Aorta (tissue), 5 donors: ENCODE results near the gene PIGA. TPM values are rescaled to one million over a fixed set of nuclear protein-coding genes. Genes with fewer than 3 reads are reported as not detected.
A peak's percentile ranks its signal among the peaks of the same experiment; 100 is the strongest.

Experiments
- ATAC-seq: fragments of 200-7000 bp; cut with Tn5 transposase; one replicate; pipeline ENCODE4 v1.9.1; 2022; ENCODE audit warnings: moderate library complexity; ENCODE audit not compliant: low FRiP score
- DNase-seq, 2 donors: peaks; one replicate each; pipeline ENCODE4 v3.0.0-alpha.2; 2020
- H3K27ac ChIP-seq, 2 donors: one replicate each; pipeline ENCODE4 v1.5.1; 2013; ENCODE audit warnings: low read length in 2 of 2, mild to moderate bottlenecking in 2 of 2, moderate library complexity in 2 of 2, control low read depth in 1 of 2, inconsistent platforms in 1 of 2, low read depth in 1 of 2
- H3K27me3 ChIP-seq, 2 donors: one replicate each; pipeline ENCODE4 v1.6.1; 2013; ENCODE audit warnings: control low read depth in 1 of 2, low read length in 1 of 2, mild to moderate bottlenecking in 1 of 2, moderate library complexity in 1 of 2; ENCODE audit not compliant: insufficient read depth in 2 of 2, control insufficient read depth in 1 of 2
- H3K36me3 ChIP-seq, 2 donors: one replicate each; pipeline ENCODE4 v1.6.1; 2013; ENCODE audit warnings: control low read depth in 1 of 2, low read length in 1 of 2, mild to moderate bottlenecking in 1 of 2; ENCODE audit not compliant: insufficient read depth in 2 of 2, control insufficient read depth in 1 of 2
- H3K4me1 ChIP-seq, 2 donors: one replicate each; pipeline ENCODE4 v1.6.1; 2013; ENCODE audit warnings: low read length in 2 of 2, control low read depth in 1 of 2, mild to moderate bottlenecking in 1 of 2, moderate library complexity in 1 of 2; ENCODE audit not compliant: insufficient read depth in 2 of 2, control insufficient read depth in 1 of 2
- H3K4me3 ChIP-seq, 2 donors: one replicate each; pipeline ENCODE4 v1.5.1; 2013; ENCODE audit warnings: low read length in 2 of 2, control low read depth in 1 of 2, mild to moderate bottlenecking in 1 of 2
- H3K9me3 ChIP-seq: one replicate; pipeline ENCODE4 v1.6.1; 2013; ENCODE audit warnings: mild to moderate bottlenecking, low read length; ENCODE audit not compliant: control insufficient read depth
- WGBS, 2 donors: extraction: QIAGEN DNeasy Blood & Tissue Kit; methylation state at CpG; one replicate each; pipeline ENCODE4 v1.1.7; 2013; 5-methylcytosine and 5-hydroxymethylcytosine counted together
- intact Hi-C, 2 donors: fragments of 100-400 bp; cut with DNase I; formaldehyde crosslinking; loops; one replicate each; pipeline versions ENCODE4 v1.14.2 to v1.15.0; 2022
- long read RNA-seq, 2 donors: library from polyadenylated mRNA; unstranded; transcript quantifications; one replicate each; pipeline ENCODE4 v2.0.0, GENCODE V29; 2020 to 2021
- polyA plus RNA-seq, 2 donors: library from polyadenylated mRNA; stranded (reverse); fragments of 200-250 nt; gene quantifications; one replicate each; pipeline ENCODE4 v1.2.3, GENCODE V29; 2013
- total RNA-seq, 2 donors: library from RNA; stranded (reverse); fragmentation: NEBNext Ultra II Directional; extraction: Animal tissue kit (Norgen Biotek cat#: 25700); gene quantifications; one replicate each; pipeline ENCODE4 v1.2.1, GENCODE V29; 2021
- donor health status: healthy with polysubstance abuse.
- donor health status: Bipolar disorder and iron deficiency.
- donor health status: DM: no; HTN: no; CAD: no.
- donor health status: DM: no; HTN: no; CAD: no.
- donor health status: DM: yes; HTN: yes; CAD: no.

The PIGA gene, protein sequence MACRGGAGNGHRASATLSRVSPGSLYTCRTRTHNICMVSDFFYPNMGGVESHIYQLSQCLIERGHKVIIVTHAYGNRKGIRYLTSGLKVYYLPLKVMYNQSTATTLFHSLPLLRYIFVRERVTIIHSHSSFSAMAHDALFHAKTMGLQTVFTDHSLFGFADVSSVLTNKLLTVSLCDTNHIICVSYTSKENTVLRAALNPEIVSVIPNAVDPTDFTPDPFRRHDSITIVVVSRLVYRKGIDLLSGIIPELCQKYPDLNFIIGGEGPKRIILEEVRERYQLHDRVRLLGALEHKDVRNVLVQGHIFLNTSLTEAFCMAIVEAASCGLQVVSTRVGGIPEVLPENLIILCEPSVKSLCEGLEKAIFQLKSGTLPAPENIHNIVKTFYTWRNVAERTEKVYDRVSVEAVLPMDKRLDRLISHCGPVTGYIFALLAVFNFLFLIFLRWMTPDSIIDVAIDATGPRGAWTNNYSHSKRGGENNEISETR
- 10 to 100 TPM; 13.9 to 20.4 TPM for total RNA-seq
- 1 to 10 TPM; 5.4 to 7.1 TPM for polyA plus RNA-seq
- long read RNA-seq, donor 1: 0 reads
- long read RNA-seq, donor 2, partial matches to known transcripts: 0 of 1 reads
- long read RNA-seq, donor 2, other reads (novel, unspliced or antisense): 1 of 1 reads

DNA sequence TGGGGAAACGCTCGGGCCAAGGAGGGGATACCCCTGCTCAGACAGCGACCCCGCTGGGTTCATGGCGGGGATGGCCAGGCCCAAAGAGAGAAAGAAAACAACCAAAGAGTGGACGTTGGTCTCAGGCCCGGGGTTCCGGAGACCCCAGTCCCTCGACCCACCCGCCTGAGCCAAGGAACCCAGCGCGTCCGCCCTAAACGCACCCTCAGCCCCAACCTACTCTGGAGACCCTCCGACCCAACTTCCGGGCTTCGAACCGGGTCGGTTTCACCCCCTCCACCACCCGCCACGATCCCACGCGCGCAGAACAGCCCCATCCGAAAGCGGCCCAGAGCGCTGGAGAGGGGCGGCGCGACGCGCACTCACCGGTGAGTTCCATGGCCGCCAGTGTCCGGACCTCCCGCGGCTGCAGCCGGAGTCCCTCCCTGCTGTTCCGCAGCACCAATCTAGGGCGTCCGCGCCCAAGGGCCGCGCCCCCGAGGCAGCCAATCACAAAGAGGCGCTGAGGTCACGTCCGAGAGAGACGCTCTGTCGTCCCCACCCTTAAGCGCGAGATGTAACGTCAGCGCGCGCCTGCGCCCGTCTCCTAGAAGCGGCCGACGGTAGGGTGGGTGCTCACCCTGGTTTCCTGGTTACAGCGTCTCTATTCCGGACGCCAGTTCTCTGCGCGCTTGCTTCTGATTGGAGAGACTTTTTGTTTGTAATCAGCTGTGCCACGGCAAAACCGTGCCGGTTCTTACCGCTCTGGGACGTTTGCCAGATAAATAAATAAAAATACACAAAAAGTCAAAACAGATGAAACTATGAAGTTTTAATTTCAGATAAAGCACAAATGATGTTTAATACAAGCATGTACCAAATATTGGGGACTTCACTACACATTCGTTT is at the start of gene PIGA:
PIGA (minus strand) TSS at position 389 of the 888 bp plus-strand sequence. CDS start 3,593 bp downstream, outside the sequence.
- DNase-seq: peak; percentile 97
- Histone ChIP-seq H3K27ac (peak within 1 kb of the TSS in 1 of 2 donors; percentile 87), H3K4me3 (peak within 1 kb of the TSS; percentile 44 to 82), H3K9me3 (no peaks in the 10 kb centered on the region), H3K4me1 (no peaks in the 10 kb centered on the region), H3K36me3 (no peaks in the 10 kb centered on the region), H3K27me3 (no peaks in the 10 kb centered on the region)
- peak; percentile 98 for ATAC-seq
- intact Hi-C loops: no loop called here
- WGBS, 2 donors: 0 to 25% methylated on average over 71 to 72 of the region's 72 CpGs

DNA sequence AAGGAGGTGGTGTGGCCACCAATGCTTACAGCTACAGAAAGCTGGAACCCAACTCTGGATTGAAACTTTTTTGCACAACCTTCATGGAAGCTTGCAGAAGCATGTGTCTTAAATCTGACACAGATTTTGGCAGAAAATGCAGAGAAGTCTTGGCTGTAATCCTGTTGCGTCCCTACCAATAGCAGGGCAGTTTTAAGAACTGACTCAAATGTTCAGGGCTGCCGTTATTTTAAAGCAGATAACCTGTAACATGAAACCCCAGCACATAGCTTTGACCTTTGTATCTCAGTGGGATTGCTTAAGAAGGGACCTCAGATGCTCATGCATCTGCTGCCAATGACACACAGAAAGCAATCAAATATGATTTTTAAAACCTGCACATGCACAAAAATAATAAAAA is 49.0 kb upstream of the PIGA start, which contains the start of gene VEGFD:
VEGFD (minus strand) TSS at position 110 of the 400 bp plus-strand sequence. CDS start 467 bp downstream, outside the sequence.
- Histone ChIP-seq H3K36me3 (peaks cover 0 to 2% of the 10 kb centered on the region in 2 donors), H3K27ac (no peak within 1 kb of the TSS), H3K9me3 (no peaks in the 10 kb centered on the region), H3K4me3 (no peak within 1 kb of the TSS), H3K27me3 (no peaks in the 10 kb centered on the region), H3K4me1 (no peaks in the 10 kb centered on the region)
- intact Hi-C loops: no loop called here
- WGBS, 2 donors: 6 to 19% methylated on average over 2 of the region's 2 CpGs
- ATAC-seq: peak; percentile 44
- no peak for DNase-seq

GRCh38 chrX:15382813-15383212 is 47.5 kb upstream of the PIGA start:
- WGBS, 2 donors: 58 to 92% methylated on average over 8 of the region's 8 CpGs
- Histone ChIP-seq H3K27me3 (no peaks in the 10 kb centered on the region), H3K36me3 (peaks cover 0 to 3% of the 10 kb centered on the region in 2 donors), H3K4me1 (no peaks in the 10 kb centered on the region), H3K9me3 (no peaks in the 10 kb centered on the region), H3K4me3 (no peak overlapping the region), H3K27ac (no peak overlapping the region)
- ATAC-seq: no peak
- no peak for DNase-seq
- intact Hi-C loops: no loop called here

- Histone ChIP-seq H3K4me3 (no peak overlapping the region), H3K27ac (no peak overlapping the region), H3K9me3 (no peaks in the 10 kb centered on the region), H3K36me3 (peaks cover 0 to 2% of the 10 kb centered on the region in 2 donors), H3K4me1 (no peaks in the 10 kb centered on the region), H3K27me3 (no peaks in the 10 kb centered on the region)
- intact Hi-C loops: no loop called here
- DNase-seq (no peak), ATAC-seq (no peak)
- 84 to 89% methylated on average over 1 of the region's 1 CpG for WGBS, 2 donors
Measured at GRCh38 chrX:15376956-15377355, 41.6 kb upstream of the PIGA start.

DNA sequence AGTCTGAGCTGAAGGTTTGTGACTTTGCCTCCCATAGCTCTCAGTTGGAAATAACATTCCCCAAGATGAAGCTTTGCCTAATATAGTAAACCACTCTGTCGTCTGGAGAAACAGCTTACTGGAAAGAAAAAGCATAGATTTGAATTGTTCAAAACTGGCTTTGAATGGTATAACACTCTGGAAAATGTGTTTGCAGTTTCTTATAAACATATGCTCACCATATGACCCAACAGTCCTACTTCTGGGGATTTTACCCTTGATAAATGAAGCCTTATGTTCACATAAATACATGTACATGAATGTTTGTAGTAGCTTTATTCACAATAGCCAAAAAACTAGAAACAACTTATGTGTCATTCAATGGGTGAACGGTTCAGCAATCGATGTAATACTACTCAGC is 38.7 kb upstream of the PIGA start:
- Histone ChIP-seq H3K9me3 (no peaks in the 10 kb centered on the region), H3K36me3 (peaks cover 0 to 2% of the 10 kb centered on the region in 2 donors), H3K27me3 (no peaks in the 10 kb centered on the region), H3K4me3 (no peak overlapping the region), H3K27ac (no peak overlapping the region), H3K4me1 (no peaks in the 10 kb centered on the region)
- ATAC-seq (no peak), DNase-seq (no peak)
- intact Hi-C loops: no loop called here
- WGBS, 2 donors: 51 to 62% methylated on average over 3 of the region's 3 CpGs

DNA sequence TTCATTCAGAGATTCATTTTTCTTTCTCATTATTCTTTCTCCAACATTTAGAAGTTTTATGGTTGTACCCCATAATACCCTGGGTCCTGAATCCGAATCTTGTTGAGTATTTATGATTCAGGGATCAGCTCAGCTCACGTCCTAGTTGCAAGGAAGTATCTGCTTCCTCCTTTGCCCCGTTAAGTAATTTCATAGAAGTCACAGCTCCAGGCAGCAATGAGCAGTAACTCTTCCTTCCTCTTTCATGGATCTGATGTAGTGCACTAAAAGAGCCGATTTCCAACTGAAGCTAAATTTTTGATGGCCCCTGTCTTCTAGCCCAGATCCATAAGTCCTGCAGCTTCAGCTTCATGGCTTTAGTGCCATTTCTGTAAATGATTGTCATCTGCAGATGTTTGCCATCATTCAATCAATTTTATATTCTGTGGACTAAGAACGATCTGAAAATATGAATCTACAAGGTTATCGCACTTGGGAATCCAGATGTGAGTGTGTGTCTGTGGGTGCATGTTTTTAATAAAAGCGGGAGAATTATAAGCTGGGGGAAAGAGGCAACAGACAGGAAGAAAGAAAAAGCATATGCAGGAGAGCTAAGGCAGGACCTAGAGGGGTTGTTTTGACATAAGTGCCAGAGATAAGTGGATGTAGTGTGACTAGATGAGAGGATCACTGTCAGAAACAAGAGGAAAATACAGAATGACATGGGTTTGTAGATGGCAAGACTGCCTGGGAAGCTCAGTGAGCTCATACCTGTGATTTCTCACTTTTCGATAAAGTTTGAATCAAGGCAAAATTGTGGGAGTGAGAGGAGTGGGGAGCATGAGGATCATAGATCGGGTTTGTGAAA is 31.4 kb upstream of the PIGA start:
- no peak for ATAC-seq
- intact Hi-C loops: no loop called here
- WGBS, 2 donors: 75 to 85% methylated on average over 9 of the region's 9 CpGs

DNA sequence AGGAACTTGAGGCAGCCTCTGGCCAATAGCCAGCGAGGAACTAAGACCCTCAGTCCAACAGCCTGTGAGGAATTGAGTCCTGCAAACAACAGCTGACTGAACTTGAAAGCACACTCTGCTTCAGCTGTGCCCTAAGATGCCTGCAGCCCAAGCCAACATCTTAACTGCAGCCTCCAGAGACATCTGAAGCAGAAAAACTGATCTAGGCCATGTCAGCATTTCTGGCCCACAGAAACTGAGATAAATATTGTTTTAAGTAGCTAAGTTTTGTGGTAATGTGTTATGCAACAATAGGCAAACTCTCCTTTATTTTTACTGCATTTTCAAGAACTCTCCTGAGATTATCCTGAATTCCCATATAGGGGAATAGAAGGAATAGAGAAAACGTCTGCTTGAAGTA is 24.4 kb upstream of the PIGA start:
- Histone ChIP-seq H3K4me1 (no peaks in the 10 kb centered on the region), H3K36me3 (no peaks in the 10 kb centered on the region), H3K27ac (no peak overlapping the region), H3K27me3 (no peaks in the 10 kb centered on the region), H3K9me3 (no peaks in the 10 kb centered on the region), H3K4me3 (no peak overlapping the region)
- ATAC-seq (no peak), DNase-seq (no peak)
- 34 to 63% methylated on average over 2 of the region's 2 CpGs for WGBS, 2 donors
- intact Hi-C loops: no loop called here

More for the DNA sequence above, 31.4 kb upstream of the PIGA start:
- H3K27ac ChIP-seq: no peak overlapping the region
- no peaks in the 10 kb centered on the region for H3K4me1 ChIP-seq
- H3K36me3 ChIP-seq: no peaks in the 10 kb centered on the region
- H3K4me3 ChIP-seq: no peak overlapping the region
- no peak for DNase-seq
- H3K9me3 ChIP-seq: no peaks in the 10 kb centered on the region
- no peaks in the 10 kb centered on the region for H3K27me3 ChIP-seq

GRCh38 chrX:15358533-15358932 is 23.2 kb upstream of the PIGA start:
- no peak for ATAC-seq
- no peaks in the 10 kb centered on the region for H3K36me3 ChIP-seq

More at GRCh38 chrX:15358533-15358932, 23.2 kb upstream of the PIGA start:
- H3K4me1 ChIP-seq: no peaks in the 10 kb centered on the region
- no peak overlapping the region for H3K27ac ChIP-seq
- intact Hi-C loops: no loop called here
- no peak overlapping the region for H3K4me3 ChIP-seq
- WGBS, 2 donors: 75 to 95% methylated on average over 2 of the region's 2 CpGs
- no peaks in the 10 kb centered on the region for H3K27me3 ChIP-seq
- no peaks in the 10 kb centered on the region for H3K9me3 ChIP-seq
- DNase-seq: no peak
